GM18858 (cell line): ENCODE data around the gene CILP2.

ENCODE experiments used
- ATAC-seq: cut with Tn5 transposase; IDR thresholded peaks from one replicate; pipeline ENCODE4 v1.9.1; 2021; ENCODE audit not compliant: unreplicated experiment

CILP2 gene

DNA sequence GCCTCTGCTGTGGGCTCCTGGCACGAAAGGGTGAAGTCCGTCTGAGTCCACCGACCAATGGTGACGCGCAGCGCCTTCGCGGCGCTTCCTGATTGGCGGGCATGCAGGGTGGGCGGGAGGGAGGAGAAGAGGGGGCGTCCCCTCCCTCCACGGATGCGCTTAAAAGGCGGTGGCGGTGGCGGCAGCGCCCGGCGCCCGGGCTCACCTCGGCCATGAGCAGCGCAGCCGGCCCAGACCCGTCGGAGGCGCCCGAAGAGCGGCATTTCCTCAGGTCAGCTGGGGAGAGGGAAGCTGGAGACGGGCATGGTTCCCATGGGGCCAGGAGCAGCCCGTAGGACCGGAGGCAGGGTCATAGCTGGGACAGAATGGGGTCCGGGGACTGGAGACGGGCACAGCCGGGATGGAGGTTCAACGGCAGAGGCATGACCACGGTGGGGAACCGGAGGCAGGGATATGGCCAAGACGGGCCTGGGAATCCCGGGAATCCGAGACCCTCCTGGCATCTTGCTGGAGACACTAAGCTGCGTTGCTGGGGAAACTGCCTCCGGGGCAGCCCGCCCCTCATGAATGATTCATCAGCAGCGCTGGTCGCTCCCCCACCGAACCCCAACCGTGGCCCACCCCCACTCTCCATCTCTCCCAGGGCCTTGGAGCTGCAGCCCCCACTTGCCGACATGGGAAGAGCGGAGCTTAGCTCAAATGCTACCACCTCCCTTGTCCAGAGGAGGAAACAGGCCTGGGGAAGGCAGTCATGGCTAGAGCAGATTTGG lies 9.2 kb upstream of the CILP2 start, which contains the start of gene YJEFN3:
Gene YJEFN3, plus strand, starts transcription at position 191 of the 770 bp plus-strand sequence. Its CDS starts 22 bp downstream, at position 213.
- ATAC-seq, result no peak

DNA sequence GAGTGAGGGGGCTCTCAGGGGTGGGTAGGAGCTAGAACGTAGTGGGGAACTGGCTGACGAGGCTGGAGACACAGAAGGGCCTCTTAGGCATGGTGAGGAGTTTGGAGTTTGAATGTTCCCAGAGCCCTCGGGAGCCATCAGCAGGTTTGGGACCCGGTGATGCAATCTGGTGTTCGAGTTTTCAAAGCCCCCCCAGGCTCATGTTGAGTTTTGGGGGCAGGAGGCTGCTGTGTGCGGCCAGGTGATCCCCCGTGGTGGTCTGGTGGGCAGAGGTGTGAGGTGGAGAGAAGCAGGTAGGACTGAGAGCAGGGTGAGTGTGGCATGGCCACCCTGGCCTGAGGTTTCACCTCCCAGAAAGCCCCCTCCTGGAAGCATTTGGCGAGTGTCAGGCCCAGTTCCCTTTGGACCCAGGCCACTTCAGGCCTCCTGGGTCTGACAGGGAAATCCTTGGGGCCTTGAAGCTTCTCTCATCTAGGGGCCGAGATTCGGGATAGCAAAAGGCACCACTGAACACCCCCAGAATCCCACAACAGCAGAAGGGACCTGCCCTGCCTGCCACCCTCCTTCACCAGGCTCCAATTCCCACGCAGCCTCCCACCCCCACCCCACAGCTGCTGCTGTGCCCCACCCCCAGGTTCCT lies 8.2 kb upstream of the CILP2 start:
- ATAC-seq, result no peak

DNA sequence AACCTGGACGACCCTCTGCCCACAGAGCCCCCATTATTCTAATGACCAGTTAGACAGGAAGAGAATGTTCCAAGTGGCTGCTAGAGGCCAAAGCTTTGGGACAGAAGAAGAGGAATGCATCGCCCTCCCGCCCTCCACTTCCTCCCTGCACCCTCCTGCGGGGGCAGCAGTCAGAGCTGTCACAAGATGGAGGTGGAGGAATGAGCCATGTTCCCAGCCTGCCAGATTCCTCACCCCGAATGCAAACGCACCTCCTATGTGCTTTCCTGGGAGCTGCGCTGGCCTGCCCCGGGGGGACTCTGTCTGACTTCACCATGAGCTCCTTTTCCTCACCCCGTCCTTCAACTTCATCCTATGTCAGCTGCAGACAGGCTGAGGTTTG lies 7.7 kb upstream of the CILP2 start:
- no peak for ATAC-seq

GRCh38 chr19:19530889-19531288 lies 7.2 kb upstream of the CILP2 start:
- no peak for ATAC-seq

GRCh38 chr19:19531951-19532805 lies 5.9 kb upstream of the CILP2 start:
- no peak for ATAC-seq

DNA sequence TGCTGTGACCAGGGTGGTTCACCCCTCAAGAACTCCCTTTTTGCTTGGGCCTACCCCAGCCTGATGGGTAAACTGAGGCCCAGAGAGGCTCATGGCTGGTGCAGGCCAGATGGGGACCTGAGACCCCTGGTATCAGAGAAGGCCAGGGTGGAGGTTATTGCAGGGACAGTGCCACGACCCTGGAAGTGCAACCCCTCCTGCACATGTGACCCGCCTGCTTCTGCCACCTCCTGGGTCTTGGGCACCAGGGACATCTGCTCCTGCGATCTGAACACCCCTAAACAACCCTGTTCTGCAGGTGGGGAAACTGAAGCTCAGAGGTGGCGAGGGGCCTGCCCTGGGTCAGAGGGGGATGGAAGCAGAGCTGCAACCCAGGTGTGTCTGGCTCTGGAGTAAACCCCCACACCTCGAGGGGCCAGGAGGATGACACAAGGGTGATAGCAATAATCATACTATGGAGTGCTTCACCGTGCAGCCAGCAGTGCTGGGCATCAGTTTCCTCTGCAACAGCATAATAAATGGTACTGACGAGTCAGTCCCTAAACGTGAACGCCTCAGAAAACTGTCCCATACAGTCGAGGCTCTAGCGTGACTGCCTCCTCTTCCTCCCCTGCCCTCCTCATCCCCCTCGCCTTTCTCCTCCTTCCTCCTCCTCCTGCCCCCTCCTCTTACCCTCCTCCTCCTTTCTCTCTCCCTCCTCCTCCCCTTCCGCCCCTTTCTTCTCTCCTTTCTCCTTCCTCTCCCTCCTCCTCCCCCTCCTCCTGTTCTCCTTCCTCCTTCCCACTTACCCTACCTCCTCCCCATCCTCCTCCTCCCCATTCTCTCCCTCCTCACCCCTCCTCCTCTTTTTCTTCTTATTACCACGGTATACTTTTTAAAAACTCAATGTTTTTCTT lies 5.0 kb upstream of the CILP2 start:
- ATAC-seq, result no peak

DNA sequence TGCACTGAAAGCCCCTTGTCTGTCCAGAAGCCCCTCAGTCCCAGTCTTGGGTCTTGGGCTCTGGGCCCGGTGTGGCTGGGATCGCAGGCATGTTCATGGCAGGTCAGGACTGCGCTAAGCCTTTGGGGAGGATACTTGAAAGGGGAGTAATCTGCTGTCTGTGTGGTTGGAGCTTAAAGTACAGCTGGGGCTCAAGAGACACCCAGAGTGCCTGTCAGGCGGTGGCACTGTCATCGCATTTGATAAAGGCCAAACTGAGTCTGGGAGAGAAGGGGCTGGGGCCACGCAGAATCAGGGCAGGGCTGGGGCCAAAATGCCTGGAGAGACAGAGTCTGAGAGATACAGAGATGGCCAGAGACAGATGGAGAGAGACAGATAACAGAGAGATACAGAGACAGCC lies 4.2 kb upstream of the CILP2 start:
- ATAC-seq, result no peak

DNA sequence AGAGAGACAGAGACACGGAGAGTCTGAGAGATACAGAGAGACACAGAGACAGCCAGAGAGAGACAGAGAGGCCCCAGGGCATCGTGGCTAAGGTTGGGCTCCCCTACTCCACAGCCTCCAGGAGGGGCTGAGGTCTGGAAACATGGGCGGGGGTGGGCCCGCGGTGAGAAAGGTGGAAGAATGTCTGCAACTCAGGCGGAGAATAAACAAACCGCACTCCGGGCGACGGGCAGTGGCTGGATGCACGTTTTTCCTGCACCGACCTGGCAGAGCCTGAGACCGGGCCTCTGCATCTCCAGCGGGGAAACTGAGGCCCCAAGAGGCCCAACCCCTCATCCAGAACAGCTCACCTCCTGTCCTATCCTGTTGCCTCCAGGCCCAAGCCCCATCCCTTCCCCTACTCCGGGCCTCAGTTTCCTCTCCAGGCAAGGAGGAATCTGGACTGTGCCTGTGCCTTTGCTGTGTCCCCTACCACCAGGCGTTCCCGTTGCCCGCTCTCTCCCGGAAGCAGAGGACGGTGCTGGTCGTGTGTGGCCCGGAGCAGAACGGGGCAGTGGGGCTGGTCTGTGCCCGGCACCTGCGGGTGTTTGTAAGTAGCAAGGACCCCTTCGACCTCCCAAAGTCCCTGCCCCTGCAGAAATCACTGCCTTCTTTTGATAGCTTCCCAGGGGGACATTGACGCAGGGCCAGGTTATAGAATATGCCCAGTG lies 3.4 kb upstream of the CILP2 start:
- no peak for ATAC-seq

- ATAC-seq, result no peak
Observed at GRCh38 chr19:19535311-19536191, 2.5 kb upstream of the CILP2 start.

DNA sequence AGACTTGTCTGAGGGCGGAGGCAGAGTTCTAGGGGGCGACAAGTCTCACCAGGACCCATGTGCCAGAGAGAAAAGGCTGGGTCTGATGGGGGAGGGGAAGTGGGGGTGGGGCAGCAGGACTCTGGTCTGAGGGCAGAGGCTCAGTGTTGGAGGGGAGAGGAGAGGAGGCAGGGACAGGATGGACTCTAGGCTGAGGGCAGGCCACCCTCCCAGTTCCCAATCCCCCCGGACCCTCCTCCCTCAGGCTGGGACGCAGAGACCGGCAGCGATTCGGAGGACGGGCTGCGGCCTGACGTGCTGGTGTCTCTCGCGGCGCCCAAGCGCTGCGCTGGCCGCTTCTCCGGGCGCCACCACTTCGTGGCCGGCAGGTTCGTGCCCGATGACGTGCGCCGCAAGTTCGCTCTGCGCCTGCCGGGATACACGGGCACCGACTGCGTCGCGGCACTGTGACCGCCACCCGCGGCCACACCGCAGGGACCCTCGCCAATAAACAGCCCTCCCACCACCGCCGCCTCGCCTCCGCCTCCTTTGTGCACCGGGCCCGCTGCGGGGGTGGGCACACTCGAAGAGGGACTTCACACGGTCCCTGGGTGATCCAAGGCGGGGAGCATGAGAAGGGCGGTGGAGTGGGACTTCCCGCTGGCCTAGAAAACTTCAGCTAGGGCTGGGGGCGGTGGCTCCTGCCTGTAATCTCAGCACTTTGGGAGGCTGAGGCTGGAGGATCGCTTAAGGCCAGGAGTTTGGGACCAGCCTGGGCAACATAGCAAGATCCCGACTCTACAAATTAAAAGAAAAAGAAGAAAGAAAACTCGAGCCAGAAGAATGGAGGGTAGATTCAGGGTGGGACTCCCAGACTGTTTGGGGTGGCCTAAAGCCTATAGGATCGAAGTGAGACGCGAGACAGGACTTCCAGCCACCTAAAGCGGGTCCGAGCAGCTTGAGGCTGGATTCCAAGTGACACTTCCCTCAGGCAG lies 703 bp upstream of the CILP2 start:
- no peak for ATAC-seq

DNA sequence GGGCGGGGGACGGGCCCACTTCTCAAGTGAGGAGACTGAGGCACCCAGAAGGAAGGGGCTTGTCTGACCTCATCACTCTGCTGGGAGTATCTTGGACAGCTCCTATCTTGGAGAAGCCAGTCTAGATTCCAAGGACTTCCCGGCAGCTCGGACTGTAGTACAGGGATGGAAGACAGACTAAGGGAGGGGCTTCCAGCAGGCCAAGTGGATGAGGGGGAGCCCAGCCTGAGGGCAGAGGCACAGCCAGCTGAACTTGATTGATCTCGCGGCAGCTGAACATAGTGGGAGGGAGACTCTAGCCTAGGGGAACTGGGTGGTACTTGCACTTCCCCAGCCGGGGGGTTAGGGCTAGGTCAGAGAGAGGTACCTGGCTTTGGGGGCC lies 711 bp downstream of the CILP2 start:
- ATAC-seq, result no peak

- no peak for ATAC-seq
Observed at GRCh38 chr19:19539698-19540063, 1.6 kb downstream of the CILP2 start.

GRCh38 chr19:19540064-19540714 lies 2.1 kb downstream of the CILP2 start:
- ATAC-seq, result no peak

DNA sequence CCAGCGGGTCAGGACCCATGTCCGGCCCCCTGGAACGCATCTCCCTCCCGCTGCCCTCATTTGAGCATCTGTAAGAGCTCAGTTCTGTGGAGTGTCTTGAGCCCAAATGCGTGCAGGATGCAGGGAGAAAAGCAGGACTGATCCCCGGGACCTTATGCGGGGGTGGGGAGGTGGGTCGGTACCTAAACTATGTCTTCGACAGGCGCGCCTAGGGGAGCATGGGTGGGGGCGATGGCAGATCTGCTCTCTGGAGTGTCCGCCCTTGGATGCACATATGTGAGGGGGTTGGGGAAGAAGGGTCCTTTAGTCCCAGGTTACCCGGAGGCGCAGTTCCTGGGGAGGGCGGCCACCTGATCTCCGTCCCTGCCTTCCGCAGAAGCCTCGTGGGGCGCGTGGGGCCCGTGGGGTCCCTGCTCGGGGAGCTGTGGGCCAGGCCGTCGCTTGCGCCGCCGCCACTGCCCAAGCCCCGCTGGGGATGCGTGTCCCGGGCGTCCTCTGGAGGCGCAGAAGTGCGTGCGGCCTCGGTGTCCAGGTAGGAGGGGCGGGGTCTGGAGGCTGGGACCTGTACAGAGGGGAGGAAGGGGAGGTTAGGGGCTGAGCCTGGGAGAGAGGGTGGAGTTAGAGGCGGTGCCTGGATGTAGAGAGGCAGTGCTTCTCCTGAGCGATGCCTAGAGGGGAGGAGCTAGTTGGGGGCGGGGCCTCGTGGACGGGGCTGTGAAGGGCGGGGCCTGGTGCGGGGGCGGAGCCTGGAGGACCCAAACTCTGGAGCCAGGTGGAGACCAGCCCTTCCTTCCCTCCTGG lies 2.9 kb downstream of the CILP2 start:
- ATAC-seq, result no peak

DNA sequence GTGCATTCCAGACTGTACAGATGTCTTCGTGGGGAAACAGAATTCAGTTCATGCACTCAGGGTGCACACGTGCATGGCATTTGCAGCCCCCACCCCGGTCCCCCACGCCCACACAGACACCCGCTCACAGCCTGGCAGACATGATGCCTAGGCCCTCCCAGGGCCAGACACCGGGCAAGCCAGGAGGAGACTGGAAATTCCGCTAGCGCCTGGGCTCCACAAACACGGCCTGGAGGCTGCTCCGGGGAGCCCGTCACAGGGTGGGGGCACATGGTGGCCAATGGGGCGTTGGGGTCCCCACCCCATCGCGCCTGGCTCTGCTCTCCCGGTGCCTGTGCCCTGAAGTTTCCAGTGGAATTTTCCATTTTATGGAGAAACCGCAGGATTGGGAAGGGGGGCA lies 3.6 kb downstream of the CILP2 start:
- no peak for ATAC-seq

DNA sequence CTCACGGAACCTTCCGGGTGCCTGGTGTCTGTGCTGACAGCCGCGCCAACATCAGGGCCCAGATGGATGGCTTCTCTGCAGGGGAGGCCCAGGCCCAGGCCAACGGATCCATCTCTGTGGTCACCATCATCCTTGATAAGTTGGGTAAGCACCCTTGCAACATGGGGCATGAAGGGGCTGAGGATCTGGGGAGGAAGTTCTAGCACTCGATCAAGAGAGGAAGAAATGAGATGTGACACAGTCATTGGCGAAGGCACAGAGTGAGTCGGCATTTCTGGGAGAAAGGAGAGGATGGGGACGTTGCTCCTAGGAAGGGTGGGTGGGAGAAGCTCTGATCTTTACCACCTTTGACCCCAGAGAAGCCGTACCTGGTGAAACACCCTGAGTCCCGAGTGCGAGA lies 4.4 kb downstream of the CILP2 start:
- no peak for ATAC-seq

DNA sequence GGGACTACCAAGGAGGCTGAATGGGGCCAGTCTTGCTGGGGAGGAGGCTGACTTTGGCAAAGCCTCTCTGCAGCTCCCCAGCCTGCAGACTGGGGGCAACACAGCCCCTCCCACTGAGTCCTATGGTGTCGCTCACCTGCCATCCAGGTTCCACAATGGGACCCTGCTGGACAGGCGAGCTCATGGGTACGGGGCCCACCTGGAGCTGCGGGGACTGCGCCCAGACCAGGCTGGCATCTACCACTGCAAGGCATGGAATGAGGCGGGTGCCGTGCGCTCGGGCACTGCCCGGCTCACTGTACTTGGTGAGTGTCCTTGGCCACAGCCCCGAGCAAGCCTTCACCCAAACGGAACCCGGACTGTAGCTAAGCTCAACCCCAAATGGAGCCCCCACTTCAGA lies 5.0 kb downstream of the CILP2 start:
- ATAC-seq, result no peak
